ENCODE measurements around the gene SLC17A9. TPM values are rescaled to one million over a fixed set of nuclear protein-coding genes. Genes with fewer than 3 reads are reported as not detected.

Gene SLC17A9
- polyA plus RNA-seq, 12 donors, result 0.67 to 14.5 (median 0.86) TPM; not detected in 1

DNA sequence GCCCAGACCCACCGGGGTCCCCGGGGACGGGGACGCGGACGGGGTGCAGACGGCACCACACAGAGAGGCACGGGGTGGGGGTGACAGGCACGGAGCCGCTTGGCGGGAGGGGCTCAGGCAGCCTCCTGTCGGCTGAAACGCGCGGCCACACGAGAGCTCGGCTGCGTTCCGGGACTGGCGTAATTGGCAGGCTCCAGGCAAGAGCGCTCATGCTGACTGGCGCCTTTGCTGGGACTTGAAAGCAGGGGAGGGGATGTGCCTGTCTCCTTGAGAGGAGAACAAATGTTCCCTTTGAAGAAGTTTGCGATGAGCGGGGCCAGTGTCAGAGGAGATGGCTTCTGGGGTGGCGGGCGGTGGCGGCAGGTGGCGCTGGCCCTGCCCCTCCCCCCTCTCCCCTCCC, 28.5 kb downstream of the SLC17A9 start:
- no peak for DNase-seq

DNA sequence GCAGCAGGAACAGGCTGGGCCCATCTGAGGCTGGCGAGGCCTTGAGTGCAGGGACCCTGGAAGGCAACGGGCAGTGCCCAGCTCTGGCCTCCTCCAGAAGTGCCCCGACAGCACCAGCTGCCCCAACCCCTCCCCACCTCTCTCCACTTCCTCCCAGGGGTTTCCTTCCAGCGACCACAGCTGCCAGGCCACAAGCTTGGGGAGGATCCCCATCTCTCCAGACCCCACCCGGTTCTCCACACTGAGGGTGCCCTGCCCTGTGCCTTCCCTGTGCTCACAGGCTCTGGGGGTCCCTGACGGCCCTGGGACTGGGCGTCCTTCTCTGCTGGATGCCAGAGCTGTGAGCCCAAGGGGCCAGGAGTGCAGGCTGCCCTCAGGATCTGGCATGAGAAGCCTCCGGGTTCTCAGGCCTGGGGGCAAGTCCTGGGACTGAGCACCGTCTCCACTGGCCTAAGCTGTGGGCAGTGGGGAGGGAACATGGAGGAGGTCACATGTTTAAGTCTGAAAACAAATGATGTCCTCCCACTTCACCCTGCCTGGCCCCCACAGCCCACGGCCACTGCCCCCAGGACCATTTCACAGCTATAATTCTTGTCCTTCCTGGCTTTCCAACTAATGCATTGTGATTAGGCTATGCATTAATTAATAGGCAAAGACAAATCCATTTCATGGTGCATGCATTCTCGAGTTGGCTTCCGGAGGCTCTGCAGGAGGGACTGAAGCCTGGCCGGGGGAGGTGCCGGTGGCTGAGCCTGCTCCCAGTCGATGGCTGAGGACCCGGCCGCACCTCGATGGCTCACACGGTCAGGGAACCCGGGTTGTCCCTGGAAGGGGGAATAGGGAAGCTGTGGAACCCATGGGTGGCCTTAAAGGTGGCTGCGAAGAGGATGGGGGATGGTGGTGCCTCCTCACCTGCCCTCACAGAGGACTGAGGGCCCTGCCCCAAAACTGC, 29.9 kb downstream of the SLC17A9 start:
- no peak for DNase-seq

DNA sequence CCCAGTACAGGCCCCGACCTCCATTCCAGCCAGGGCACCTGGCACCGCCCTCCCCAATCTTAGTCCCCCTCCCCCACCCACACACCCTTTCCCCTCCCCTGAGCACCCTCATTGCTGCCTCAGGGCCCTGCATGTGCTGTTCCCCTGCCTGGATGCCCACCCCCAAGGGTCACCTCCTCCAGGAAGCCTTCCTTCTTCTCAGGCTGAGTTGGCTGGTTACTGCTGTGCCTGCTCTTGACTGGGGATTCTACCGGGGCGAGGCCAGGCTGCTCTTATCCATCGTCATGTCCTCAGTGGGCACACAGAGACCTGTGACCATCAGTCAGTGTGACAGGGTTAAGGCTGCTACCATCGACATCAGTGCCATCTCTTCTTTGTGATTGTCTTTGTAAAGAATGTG, 30.7 kb downstream of the SLC17A9 start:
- no peak for DNase-seq

DNA sequence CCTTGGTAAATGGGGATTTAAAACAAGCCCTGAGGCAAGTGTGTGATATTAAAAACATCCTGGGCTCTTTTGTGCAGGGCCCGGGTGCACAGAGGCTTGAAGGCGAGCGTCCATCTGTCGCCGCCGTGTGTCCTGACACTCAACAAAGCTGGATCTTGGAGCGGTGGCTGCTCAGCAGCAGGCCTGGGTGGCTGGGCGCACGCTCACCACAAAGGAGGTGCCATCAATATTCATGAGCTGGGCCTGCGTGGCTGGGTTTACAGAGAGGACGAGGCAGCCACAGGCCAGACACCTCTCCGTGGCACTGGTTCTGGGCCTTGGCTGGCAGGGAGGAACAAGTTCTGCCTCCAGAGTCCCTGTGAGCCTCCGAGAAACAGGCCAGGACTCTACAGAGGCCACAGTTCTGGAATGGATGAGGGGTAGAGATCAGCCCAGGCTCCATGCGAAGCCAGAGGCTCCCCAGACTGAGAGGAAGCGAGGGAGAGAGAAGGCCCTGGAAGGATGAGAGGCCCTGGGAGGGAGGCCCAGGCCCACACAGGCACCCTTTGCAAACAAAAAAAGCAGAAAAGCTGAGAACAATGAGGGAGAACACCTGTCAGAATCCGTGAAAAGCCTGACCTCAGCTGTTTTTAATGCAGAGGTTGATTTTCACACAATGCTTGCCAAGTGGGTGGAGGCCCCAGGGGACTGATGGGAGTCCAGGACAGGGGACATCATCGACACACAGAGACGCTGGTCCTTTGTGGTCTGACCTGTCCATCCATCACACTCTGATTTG, 32.3 kb downstream of the SLC17A9 start:
- no peak for DNase-seq

DNA sequence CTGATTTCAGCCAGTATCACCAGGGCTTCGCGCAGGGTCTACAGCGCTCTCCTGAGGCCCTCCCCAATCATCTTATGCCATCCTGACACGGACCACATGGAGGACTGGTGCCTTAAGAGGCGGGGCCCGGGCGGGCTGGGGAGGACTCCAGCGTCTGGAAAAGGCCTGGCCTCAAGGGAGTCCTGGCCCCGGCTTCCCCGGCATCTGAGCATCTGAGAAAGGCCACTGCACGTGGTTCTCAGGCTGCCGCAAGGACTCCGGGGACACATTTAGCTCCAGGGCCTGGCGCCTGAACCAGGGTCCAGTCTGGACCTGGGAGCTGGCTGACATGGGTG, 32.9 kb downstream of the SLC17A9 start:
- DNase-seq, result no peak

DNA sequence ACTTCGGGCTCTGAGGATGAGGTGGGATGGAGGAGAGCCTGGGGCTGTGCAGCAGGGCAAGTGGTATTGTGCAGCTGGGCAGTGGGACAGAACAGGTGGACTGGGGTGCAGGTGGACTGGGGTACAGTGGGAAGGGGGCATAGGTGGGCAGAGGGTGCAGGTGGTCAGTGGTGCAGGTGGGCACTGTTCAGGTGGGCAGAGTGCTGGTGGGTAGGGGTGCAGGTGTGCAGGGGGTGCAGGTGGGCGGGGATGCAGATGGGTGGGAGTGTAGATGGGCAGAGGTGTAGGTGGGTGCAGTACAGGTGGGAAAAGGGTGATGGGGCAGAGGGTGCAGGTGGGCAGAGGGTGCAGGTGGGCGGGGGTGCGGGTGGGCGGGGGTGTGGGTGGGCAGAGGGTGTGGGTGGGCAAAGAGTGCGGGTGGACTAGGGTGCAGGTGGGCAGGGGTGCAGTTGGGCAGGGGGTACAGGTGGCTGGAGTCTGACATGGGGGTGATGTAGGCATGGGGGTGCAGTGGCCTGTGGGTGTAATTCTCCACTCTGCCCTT, 33.8 kb downstream of the SLC17A9 start:
- DNase-seq, result no peak

DNA sequence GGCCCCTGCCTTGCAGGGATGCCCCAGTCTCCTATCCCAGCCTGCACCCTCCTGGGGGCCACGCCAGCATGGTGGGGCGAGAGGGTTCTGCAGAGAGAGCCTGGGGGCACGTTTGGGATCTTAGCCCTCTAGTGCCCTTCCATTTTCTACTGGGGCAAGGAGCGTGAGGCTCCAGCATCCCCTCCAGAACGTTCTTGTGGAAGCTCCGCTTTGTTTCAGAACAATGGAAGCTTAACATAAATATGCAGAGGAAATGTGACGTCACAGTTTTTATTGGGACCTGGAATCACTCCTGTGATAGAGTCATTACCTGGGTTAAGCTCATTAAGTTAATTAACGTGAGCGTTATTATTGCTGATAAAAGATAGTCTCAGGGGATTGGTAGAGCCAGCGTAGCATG, 34.6 kb downstream of the SLC17A9 start:
- no peak for DNase-seq

DNA sequence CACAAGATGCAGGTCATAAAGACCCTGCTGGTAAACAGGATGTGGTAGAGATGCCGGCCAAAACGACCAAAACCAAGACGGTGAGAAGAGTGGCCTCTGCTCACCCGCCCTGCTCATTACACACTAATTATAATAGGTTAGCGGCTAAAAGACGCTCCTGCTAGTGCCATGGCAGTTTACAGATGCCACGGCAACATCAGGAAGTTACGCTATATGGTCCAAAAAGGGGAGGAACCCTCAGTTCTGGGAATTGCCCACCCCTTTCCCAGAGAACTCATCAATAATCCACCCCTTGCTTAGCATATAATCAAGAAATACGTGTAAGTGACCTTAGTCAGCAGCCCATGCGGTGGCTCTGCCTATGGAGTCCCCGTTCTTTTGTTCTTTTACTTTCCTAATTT, 36.7 kb downstream of the SLC17A9 start:
- no peak for DNase-seq

DNA sequence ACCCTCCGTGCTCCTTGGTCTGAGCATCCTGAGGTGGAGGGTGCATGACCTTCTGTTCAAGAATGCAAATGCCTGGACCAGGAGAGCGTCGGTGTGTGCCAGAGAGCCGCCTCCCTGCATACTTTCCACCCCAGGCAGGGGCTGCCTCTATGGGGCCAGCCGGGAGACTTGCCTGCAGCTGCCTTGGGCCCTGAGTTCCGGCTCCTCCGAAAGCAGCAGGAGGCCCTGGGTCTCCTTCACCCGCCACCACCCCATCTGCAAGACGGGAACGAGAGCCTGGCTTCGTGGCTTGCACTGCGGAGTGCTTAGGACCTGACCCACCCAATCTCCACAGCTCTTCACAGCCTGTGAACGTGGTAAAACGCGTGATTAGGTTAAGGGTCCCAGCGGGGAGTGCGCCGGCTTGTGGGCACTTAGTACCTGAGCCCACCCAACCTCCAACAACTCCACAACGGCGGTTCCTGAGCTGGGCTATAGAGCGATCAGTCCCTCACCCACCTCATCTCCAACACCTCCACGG, 37.9 kb downstream of the SLC17A9 start:
- DNase-seq, result no peak

DNA sequence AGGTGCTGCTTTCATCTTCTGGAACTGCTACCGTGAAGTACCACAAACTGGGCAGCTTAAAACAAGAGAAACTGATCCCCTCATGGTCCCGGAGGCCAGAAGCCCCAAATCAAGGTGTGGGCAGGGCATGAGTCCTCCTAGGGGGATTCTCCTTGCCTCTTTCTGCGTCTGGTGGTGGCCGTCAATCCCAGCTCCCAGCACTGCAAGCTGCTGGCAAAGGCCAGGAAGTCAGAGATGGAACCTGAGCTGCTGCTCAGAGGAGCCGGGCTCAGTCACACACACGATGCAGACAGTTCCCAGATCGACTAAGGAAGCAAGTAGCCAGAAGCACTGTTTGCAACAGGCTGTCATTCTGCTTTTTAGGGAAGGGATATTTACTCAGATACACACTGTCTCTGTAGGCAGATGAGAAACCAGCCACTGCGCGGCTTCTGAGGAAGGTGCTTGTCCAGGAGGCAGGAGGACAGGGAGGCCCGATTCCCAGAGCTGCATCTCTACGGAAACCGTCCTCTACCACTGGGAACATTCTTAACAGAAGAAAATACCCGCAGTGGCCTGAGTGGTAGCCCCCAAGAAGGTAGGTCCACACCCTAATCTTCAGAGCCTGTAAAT, 38.8 kb downstream of the SLC17A9 start:
- no peak for DNase-seq

DNA sequence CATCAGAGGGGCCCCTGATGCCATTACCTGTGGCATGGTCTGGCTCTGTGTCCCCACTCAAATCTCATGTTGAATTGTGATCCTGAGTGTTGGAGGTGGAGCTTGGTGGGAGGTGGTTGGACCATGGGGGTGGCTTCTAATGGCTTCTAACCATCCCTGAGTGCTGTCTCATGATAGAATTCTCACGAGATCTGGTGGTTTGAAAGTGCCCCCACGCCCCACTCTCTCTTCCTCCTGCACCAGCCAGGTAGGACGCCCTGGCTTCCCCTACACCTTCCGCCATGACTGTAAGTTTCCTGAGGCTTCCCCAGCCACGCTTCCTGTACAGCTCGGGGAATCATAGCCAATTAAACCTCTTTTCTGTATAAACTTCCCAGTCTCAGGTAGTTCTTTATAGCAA, 39.4 kb downstream of the SLC17A9 start:
- DNase-seq, result no peak

DNA sequence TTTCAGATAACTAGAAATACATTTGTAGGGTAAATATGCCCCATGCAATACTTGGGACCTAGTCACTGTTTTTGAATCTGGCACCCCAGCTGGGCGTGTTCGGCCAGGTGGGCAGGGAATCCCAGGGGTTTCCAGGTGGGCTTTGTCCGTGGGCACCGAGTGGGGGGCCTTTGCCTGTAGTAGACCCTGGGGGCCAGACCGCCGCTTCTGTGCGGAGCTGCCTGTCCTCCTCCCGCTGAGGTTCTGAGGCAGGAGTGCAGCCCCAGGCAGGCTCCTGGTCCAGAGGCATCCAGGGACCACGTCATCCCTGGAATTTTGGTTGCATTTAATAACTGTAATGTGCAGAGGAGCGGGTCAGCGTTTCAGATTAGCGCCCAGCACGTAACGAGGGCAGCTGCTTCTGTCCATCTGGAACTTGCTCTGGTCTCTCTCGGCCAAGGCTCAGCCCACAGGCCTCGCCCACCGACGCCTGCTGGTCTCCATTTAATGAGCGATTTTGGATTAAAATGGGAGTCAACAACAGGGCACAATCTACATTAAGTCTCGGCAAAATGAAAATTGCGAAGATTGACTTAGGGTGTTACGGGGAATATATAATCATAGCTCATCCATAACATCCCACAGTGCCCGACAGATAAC, 41.5 kb downstream of the SLC17A9 start:
- DNase-seq, result no peak

DNA sequence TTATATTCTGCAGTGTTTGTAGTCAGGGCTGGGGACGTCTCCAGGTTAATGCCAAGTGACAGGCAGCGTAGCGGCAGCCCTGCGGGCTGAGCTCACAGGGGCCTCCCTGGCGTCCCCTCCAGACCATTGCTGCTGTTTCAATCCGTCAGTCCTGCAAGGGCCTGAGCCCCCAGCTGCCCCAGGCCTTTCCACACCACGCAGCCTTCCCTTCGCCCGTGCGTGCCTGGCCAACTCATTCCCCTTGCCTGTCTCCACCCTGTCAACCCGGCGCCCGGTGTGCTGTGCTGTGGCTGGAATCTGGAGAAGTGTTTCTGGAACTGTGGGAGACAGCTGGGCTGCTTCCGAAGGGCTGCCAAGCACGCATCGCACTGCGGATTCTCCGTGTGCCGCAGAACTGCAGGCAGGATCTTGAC, 42.4 kb downstream of the SLC17A9 start:
- DNase-seq, result no peak

DNA sequence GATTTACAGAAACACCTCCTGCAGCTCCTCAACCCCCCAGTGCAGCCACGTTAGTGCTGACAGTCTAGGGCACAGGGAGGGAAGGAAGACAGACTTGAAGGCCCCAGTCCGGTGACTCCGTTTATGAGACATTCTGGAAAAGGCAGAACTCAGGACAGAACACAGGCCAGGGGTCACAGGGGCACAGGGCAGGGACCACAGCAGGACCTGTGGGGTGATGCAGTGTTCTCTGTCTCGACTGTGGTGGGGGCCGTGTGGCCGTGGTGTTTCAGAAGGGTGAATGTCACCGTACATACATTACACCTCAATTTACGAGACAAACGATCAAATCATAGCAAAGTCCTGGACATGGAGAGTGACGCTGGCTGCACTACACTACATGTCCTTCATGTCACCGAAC, 43.0 kb downstream of the SLC17A9 start:
- no peak for DNase-seq

DNA sequence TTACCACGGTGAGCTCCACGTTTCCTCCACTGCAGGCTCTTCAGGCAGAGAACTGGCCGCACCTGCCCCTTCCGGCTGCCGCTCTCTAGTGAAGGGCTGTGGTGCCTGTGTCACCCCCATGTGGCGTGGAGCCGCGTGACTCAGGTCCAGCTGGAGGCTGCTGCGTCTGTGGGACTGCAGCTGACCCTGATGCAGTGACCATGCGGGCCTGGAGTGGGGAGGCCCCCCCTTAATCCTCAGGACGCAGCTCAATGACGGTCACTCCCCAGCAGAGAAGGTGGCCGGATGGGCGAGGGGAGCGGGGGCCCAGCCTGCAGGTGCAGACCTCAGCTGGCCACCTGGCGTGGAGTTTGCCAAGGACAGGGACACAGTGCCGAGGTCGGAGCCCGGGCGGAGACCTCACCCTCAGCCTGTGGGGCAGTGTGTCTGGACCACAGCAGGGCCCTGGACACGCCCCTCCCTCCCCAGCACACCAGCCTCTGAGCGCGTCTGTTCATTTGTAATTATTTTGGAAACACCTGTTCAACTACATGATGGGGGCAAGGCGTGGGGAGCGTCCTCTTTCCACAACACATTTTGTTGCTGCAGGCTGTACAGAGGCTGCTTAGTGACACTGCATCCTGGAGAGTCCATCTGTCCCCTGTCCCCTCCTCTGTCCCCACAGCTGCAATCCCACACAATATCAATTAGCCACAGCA, 43.5 kb downstream of the SLC17A9 start:
- DNase-seq, result no peak

DNA sequence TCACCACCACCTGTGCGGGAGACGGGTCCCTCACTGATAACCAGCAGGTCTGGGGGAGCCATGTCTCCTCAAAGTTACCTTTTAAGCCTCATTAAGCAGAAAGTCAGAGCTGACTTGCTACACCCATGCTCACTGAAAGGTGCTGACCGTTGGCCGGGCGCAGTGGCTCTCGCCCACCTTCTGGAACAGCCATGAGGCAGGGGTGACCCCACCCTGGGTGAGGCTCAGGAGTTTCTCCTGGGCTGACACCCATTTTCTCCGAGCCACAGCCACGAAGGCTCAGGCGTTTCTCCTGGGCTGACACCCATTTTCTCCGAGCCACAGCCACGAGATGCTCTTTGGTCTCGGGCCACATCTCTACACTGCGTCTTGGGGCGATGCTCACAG, 44.1 kb downstream of the SLC17A9 start:
- no peak for DNase-seq

DNA sequence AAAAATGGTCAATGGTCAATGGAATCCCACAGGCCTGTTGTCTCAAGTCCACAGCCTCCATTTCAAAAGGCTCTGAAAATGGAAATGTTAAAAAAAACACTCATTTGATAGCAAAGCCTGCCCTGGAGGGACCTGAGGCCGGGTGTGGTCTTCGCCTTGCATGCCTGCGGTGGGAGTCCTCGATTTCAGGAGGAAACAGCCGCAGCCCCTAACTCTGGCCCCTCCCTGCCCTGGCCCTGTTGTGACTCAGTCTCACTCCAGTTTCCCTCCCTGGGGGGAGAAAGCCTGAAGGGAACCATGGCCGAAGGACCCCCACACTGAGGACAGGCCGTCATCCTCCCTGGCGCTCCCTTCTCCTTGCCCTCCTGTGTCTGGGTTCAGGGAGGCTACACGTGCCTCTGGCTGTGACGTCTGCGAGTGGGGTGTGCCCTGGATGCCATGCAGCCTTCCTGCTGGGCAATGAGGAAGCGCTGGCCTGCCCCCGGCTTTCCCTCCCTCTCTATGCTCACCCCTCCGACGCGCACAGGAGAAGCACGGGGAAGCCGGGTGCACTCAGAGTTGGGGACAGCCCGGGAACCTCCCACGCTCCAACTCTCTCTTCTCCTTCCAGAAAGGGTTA, 45.0 kb downstream of the SLC17A9 start:
- no peak for DNase-seq

DNA sequence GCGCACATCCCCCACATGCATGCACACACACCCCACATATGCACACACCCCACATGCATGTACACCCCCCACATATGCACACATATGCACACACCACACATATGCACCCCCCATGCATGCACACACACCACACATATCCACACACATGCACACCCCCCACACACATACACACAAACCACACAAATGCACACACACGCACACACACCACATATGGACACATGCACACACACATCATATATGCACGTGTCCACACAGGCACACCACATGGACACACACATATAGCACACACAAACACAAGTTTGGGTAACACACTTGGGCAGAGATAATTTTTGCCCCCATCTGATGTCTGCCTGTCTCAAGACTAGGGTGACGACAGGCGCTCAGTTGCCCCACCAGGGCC, 45.9 kb downstream of the SLC17A9 start:
- DNase-seq, result no peak

DNA sequence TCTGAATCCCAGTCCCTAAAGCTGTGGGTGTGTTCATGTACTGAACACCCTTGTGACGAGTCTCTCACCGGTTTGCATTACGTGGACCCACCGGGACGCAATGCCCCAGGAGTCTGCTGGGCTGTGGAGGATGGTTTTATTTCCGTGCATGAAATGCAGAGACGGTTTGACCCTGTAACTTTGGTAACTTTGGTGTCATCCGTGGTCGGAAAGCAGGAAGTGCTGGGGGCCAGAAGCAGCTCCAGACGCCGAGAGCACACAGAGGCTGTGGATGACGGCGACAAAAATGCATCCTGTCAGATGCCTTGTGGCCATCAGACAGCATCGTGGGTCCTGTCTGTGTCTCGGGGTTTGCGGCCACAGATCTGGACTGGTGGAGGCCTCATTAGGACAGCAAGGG, 47.1 kb downstream of the SLC17A9 start:
- DNase-seq, result no peak

DNA sequence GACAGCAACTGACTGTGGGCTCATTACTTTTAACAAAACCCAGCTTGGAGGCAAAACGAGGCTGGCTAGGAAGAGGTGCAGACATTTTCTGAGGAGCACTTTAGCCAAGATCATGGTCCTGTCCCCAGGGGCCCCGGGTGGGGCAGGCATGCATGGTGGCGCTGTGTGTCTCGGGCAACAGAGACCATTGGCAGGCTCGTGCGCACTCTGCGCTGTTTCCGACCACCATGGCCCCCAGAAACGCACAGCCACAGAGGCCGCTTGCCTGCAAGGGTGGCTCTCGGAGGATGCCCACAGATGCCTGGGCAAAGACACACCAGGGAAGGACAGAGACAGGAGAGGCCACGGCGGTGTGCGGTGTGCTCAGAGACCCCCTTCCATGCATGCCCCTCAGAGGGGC, 47.5 kb downstream of the SLC17A9 start:
- no peak for DNase-seq

DNA sequence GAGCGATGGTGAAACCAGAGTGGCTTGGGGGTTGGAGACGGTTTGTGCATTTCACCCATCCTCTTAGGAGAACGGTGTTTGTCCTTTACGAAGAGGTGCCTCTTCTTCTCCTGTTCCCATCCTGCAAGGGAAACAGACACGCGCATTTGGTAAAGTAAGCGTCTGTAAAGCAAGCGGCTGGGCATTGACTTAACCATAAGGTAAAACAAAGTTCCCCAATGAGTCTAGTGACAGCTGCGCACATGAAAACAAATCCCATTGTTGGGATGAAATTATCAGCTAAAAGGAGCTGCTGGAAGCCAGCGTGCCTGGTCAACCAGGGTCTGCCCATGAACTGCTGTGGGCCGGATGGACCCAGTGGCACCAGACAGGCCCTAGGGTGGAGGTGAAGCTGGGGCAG, 48.4 kb downstream of the SLC17A9 start:
- no peak for DNase-seq
